Stomach (tissue), 4 donors: Measurements from ENCODE around the gene PADI6.

Experiments used
- CTCF ChIP-seq, 7 experiments: fragments of 450-650 bp in 4 of 7; fragments of 200-600 bp in 3 of 7; sonication (generic) in 3 of 7; IDR thresholded peaks; one replicate each; pipeline ENCODE4 v1.5.1; 2016 to 2019; ENCODE audit warnings: antibody characterized with exemption in 7 of 7, control low read depth in 2 of 7, mild to moderate bottlenecking in 1 of 7
- EP300 ChIP-seq: sonication (generic); formaldehyde crosslinking; IDR thresholded peaks from one replicate; pipeline ENCODE4 v1.6.1; 2017; ENCODE audit warnings: antibody characterized with exemption
- POLR2A ChIP-seq, 4 donors: fragments of 450-650 bp; IDR thresholded peaks; one replicate each; pipeline ENCODE4 v1.6.1; 2016; ENCODE audit warnings: antibody characterized with exemption in 4 of 4, control low read depth in 2 of 4, mild to moderate bottlenecking in 1 of 4, moderate library complexity in 1 of 4
- POLR2AphosphoS5 ChIP-seq, 3 donors: sonication (generic); formaldehyde crosslinking; IDR thresholded peaks; one replicate each; pipeline ENCODE4 v1.6.1; 2016; ENCODE audit warnings: antibody characterized with exemption in 3 of 3

- no peak for TF ChIP-seq CTCF (IDR thresholded peaks at IDR 0.05)
- TF ChIP-seq POLR2A (IDR thresholded peaks at IDR 0.05) = no peak
- no peak for TF ChIP-seq POLR2AphosphoS5 (IDR thresholded peaks at IDR 0.05)
- no peak for TF ChIP-seq EP300
Observed at GRCh38 chr1:17350928-17351446, 21.0 kb upstream of the PADI6 start.
